Measurements from ENCODE around the gene CA9. TPM values are rescaled to one million over a fixed set of nuclear protein-coding genes. Genes with fewer than 3 reads are reported as not detected.

The CA9 gene
- total RNA-seq, 1 experiment from 2014 or later, result 8.5 TPM

- DNase-seq (ENCODE audit: low read depth, low spot score) (peak; percentile 33), ATAC-seq (no peak)
- Histone ChIP-seq H3K27me3 (ENCODE audit: insufficient read depth, low read length) (no peaks in the 10 kb centered on the region), H4K20me1 (ENCODE audit: insufficient read depth) (no peaks in the 10 kb centered on the region), H3K4me3 (replicated peaks in 1 of 2; ENCODE audit: low read depth in 1 of 2, low read length in 2 of 2) (no peak overlapping the region), H3K4me2 (ENCODE audit: low read length) (0 out of 2 replicates have a peak overlapping the region, but pooled peaks have one; percentile 2), H3K79me2 (ENCODE audit: insufficient read depth, low read length) (peaks cover 28% of the 10 kb centered on the region; the same call in 1 of the 2 replicates), H3K36me3 (ENCODE audit: control insufficient read depth in 1 of 2, insufficient read depth in 2 of 2, low read length in 2 of 2) (peaks cover 6 to 27% of the 10 kb centered on the region in 2 experiments; a peak in 3 of 4 replicates), H3K9me3 (ENCODE audit: control insufficient read depth in 1 of 2, insufficient read depth in 1 of 2, low read depth in 1 of 2, low read length in 2 of 2) (no peaks in the 10 kb centered on the region), H3K9ac (ENCODE audit: low read length) (no peak overlapping the region), H3K27ac (ENCODE audit: low read depth, low read length) (peak overlapping the region; percentile 33), H3K4me1 (ENCODE audit: control insufficient read depth in 1 of 2, insufficient read depth in 2 of 2, low read length in 2 of 2) (peaks cover 22 to 62% of the 10 kb centered on the region in 2 experiments; a peak in 3 of 4 replicates), H2AFZ (ENCODE audit: low read depth, low read length, poor library complexity, severe bottlenecking) (no peak overlapping the region), H3K9me2 (ENCODE audit: insufficient read depth) (no peaks in the 10 kb centered on the region)
- ChIA-PET CTCF (interaction anchor here (0.8 to 3.2 kb wide), 12 partner anchors 9 to 221 kb away, joined by 3 to 33 read pairs (median 4); partner anchors contain the start of genes CREB3, GBA2, HINT2 and RGP1), RAD21 (ENCODE audit: low non-redundant PET in 1 of 2, low total read pairs in 2 of 2, uncharacterized antibody in 2 of 2, unreplicated experiment in 2 of 2) (interaction anchor here in 1 of 2 experiments (1.3 kb wide), 1 partner anchor 35 kb away, joined by 3 read pairs; no protein-coding TSS in a partner anchor), POLR2A (interaction anchor here (1.5 to 1.6 kb wide), 2 partner anchors 57 to 71 kb away, joined by 4 to 10 read pairs; partner anchors contain the start of genes CREB3 and TLN1)
- BruUV-seq (replicated peaks), result no TSS peak
- TF ChIP-seq CTCF (IDR thresholded peaks at IDR 0.05 in 2 of 3, conservative IDR thresholded peaks at IDR 0.05 in 1 of 3; ENCODE audit: borderline replicate concordance in 1 of 3, insufficient read depth in 1 of 3, low read depth in 2 of 3, low read length in 2 of 3) (peak in 2 of 3 experiments; percentile 48; a peak in 4 of 6 replicates), EZH2 (IDR thresholded peaks at IDR 0.05) (no peak)
- intact Hi-C loops (cut with micrococcal nuclease), result no loop called here
These were observed 12.7 kb upstream of the CA9 start for GRCh38 chr9:35660966-35661415.

GRCh38 chr9:35661756-35662350 lies 11.9 kb upstream of the CA9 start:
- H2AFZ ChIP-seq (ENCODE audit: low read depth, low read length, poor library complexity, severe bottlenecking), result no peak overlapping the region
- H3K79me2 ChIP-seq (ENCODE audit: insufficient read depth, low read length), result peaks cover 28% of the 10 kb centered on the region; the same call in 1 of the 2 replicates
- ATAC-seq, result no peak
- peaks cover 6 to 27% of the 10 kb centered on the region in 2 experiments; a peak in 3 of 4 replicates for H3K36me3 ChIP-seq (ENCODE audit: control insufficient read depth in 1 of 2, insufficient read depth in 2 of 2, low read length in 2 of 2)
- BruUV-seq (replicated peaks), result no TSS peak
- no peaks in the 10 kb centered on the region for H3K9me3 ChIP-seq (ENCODE audit: control insufficient read depth in 1 of 2, insufficient read depth in 1 of 2, low read depth in 1 of 2, low read length in 2 of 2)
- H3K9me2 ChIP-seq (ENCODE audit: insufficient read depth), result no peaks in the 10 kb centered on the region
- POLR2A ChIA-PET, result interaction anchor here (1.5 to 1.6 kb wide), 2 partner anchors 58 to 70 kb away, joined by 4 to 10 read pairs; partner anchors contain the start of genes CREB3 and TLN1
- no peaks in the 10 kb centered on the region for H4K20me1 ChIP-seq (ENCODE audit: insufficient read depth)
- intact Hi-C loops (cut with micrococcal nuclease), result no loop called here
- CTCF ChIA-PET, result interaction anchor here (0.8 to 3.2 kb wide), 9 partner anchors 8 to 220 kb away, joined by 3 to 33 read pairs (median 5); partner anchors contain the start of genes CREB3, GBA2, HINT2 and RGP1
- RAD21 ChIA-PET (ENCODE audit: low non-redundant PET in 1 of 2, low total read pairs in 2 of 2, uncharacterized antibody in 2 of 2, unreplicated experiment in 2 of 2), result no interaction called here
- DNase-seq (ENCODE audit: low read depth, low spot score), result no peak
- H3K9ac ChIP-seq (ENCODE audit: low read length), result no peak overlapping the region
- 0 out of 2 replicates have a peak overlapping the region, but pooled peaks have one; percentile 4 for H3K4me2 ChIP-seq (ENCODE audit: low read length)
- peaks cover 24 to 65% of the 10 kb centered on the region in 2 experiments; a peak in 3 of 4 replicates for H3K4me1 ChIP-seq (ENCODE audit: control insufficient read depth in 1 of 2, insufficient read depth in 2 of 2, low read length in 2 of 2)
- H3K4me3 ChIP-seq (replicated peaks in 1 of 2; ENCODE audit: low read depth in 1 of 2, low read length in 2 of 2), result no peak overlapping the region
- peak overlapping the region; percentile 33 for H3K27ac ChIP-seq (ENCODE audit: low read depth, low read length)
- H3K27me3 ChIP-seq (ENCODE audit: insufficient read depth, low read length), result no peaks in the 10 kb centered on the region
- TF ChIP-seq EZH2phosphoT487 (IDR thresholded peaks at IDR 0.05; ENCODE audit: borderline replicate concordance) (no peak), ZBTB33 (IDR thresholded peaks at IDR 0.05; ENCODE audit: extremely low read depth, insufficient replicate concordance, low read length) (no peak), POLR2AphosphoS5 (IDR thresholded peaks at IDR 0.05; ENCODE audit: low read depth, low read length) (no peak), JUND (IDR thresholded peaks at IDR 0.05) (no peak), ZFX (IDR thresholded peaks at IDR 0.05) (no peak), RAD21 (IDR thresholded peaks at IDR 0.05; ENCODE audit: low read depth) (no peak), ATF3 (IDR thresholded peaks at IDR 0.05) (no peak), TCF7L2 (IDR thresholded peaks at IDR 0.05; ENCODE audit: borderline replicate concordance, extremely low read depth, insufficient read depth, insufficient read length) (no peak), CEBPB (IDR thresholded peaks at IDR 0.05; ENCODE audit: low read depth) (no peak), FOSL1 (IDR thresholded peaks at IDR 0.05; ENCODE audit: low read depth) (no peak), MAX (IDR thresholded peaks at IDR 0.05) (no peak), ZNF274 (IDR thresholded peaks at IDR 0.05; ENCODE audit: low read depth, low read length) (no peak)

All from HCT116 (cell line).